ENCODE measurements around the gene IGFLR1.
"Not testable (repeated sequence)": the region's sequence is repeated elsewhere in the genome, so short reads cannot be mapped to it uniquely, and the experiment has no call there.

IGFLR1 gene

DNA sequence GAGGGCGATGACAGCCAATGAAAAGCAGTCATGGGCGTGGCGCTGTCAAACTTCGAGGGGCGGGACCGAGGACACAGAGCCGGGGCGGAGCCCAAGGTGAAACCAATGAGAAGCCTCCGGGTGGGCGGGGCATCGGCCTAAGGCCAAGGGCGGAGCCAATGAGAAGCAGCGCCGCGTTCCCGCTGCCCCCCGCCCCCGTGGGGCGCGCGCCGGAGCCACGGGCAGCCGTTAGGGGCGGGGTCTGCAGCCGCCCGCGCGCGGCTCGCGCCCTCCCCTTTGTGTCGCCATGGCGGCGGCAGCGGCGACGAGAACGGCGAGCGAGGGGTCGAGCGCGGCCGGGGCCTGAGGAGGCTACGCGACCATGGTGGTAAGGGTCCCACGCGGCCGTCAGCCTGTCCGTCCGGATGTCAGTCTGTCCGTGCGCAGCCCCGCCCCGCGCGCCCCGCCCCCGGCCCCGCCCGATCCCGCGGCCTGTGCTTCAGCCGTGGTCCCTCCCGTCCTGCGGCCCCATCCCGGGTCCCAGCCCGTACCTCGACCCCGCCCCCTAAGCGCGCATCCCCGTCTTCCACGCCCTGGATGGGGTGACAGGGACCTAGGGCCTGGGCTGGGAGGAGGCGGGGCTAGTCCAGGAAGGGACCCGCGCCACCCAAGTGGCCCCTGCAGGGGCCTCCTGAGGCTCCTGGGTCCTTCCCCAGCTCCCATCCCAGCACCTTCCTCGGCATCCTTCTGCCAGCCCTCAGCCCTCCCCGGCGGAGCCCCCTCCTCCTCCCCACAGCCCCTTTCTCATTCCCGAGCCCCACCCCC, 33.2 kb upstream of the IGFLR1 start, which contains the start of gene ARHGAP33:
ARHGAP33 (plus strand) TSS at position 267 of the 804 bp plus-strand sequence; CDS start at position 362, 95 bp downstream.
- H3K27ac ChIP-seq: peak within 1 kb of the TSS; percentile 66; the same call in 1 of the 2 replicates
- TF ChIP-seq, protein P1, sequence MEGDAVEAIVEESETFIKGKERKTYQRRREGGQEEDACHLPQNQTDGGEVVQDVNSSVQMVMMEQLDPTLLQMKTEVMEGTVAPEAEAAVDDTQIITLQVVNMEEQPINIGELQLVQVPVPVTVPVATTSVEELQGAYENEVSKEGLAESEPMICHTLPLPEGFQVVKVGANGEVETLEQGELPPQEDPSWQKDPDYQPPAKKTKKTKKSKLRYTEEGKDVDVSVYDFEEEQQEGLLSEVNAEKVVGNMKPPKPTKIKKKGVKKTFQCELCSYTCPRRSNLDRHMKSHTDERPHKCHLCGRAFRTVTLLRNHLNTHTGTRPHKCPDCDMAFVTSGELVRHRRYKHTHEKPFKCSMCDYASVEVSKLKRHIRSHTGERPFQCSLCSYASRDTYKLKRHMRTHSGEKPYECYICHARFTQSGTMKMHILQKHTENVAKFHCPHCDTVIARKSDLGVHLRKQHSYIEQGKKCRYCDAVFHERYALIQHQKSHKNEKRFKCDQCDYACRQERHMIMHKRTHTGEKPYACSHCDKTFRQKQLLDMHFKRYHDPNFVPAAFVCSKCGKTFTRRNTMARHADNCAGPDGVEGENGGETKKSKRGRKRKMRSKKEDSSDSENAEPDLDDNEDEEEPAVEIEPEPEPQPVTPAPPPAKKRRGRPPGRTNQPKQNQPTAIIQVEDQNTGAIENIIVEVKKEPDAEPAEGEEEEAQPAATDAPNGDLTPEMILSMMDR (conservative IDR thresholded peaks at IDR 0.05): no peak

DNA sequence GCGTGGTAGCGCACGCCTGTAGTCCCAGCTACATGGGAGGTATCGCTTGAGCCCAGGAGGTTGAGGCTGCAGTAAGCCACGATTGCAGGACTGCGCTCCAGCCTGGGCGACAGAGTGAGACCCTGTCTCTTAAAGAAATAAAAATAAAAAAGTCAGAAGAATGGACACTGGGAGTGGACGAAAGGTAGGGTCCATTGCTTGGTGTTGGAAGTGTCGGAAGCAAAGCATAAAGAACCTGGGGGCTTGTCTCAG, 32.7 kb upstream of the IGFLR1 start:
- peak overlapping the region; percentile 66; the same call in 1 of the 2 replicates for H3K27ac ChIP-seq
- TF ChIP-seq, protein P1 (conservative IDR thresholded peaks at IDR 0.05): no peak

DNA sequence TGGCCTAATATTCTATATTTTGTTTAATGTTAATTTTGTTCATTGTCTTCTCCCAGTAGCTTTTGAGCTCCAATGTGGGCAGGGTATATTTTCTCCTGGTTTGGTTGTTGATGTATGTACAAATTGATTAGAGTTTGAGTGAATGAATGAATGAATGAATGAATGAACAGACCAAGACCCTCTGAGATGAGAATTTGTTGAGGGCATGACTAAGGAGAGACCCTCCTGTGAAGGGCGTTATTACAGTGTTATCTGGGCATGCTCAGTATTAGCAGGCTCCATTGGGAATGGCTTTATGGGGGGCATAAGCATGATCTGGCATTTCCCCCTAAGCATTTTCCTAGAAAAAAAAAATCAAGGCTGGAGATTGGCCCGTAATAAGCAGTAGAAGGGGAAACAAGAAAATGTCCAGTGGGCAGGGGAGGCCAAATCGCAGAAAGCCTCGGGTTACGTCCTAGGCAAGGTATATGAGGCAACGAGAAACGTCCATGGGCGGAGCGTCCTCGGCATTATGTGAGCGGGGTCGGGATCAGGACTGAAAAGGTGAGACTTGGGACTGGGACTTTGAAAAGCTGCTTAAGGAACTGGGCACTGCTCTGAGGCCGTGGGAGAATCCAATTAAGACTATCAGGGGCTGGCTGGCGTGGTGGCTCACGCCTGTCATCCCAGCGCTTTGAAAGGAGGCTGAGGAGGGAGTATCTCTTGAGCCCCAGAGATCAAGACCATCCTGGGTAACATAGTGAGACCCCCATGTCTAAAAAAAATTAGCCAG, 32.2 kb upstream of the IGFLR1 start:
- TF ChIP-seq, protein P1 (conservative IDR thresholded peaks at IDR 0.05): no peak
- no peak overlapping the region; the same call in 1 of the 2 replicates for H3K27ac ChIP-seq

DNA sequence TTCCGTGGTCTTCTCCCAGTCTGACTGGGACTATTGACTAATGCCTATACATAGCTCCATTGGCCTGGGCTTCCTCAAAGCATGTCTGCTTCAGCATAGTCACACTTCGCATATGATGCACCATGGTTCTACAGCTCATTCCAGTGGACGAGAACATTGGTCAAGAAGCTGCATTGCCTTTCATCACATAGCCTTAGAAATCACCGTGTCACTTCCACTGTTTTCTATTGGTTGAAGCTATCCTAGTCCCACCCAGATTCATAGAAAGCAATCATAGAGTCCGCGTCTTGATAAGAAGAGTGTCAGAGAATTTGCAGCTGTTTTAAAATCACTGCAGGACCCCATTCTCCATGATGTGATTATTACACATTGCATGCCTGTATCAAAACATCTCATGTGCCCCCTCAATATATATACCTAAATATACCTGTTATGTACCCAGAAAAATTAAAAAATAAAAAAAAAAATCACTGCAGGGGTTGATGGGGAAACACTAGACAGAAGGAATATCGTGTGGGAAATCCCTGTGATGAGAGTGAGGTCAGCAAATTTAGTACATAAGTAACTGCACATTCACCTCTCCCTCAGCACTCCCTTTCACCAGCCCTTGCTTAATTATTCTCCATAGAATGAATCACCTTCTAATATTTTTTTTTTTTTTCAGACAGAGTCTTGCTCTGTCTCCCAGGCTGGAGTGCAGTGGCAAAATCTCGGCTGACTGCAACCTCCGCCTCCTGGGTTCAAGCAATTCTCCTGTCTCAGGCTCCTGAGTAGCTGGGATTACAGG, 31.0 kb upstream of the IGFLR1 start:
- no peak overlapping the region for H3K27ac ChIP-seq
- TF ChIP-seq, protein P1 (conservative IDR thresholded peaks at IDR 0.05): no peak

GRCh38 chr19:35772362-35772761, 30.1 kb upstream of the IGFLR1 start:
- not testable (repeated sequence) for H3K27ac ChIP-seq

DNA sequence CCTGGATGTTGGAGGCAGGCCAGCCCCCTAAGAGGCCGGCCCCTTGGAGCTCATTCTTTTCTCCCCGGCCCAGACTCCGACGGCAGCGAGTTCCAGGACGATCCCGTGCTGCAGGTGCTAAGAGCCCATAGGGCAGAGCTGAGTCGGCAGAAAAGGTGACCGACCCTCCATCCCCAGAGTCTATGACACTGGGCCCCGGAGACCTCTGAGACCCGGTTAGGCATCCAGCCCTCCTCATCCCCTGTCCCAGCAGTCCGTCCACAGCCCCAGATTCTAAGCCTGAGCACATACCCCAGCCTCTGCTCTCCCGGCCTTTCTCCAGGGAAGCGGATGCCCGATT, 25.8 kb upstream of the IGFLR1 start:
- TF ChIP-seq, protein P1 (conservative IDR thresholded peaks at IDR 0.05): no peak
- no peak overlapping the region for H3K27ac ChIP-seq

DNA sequence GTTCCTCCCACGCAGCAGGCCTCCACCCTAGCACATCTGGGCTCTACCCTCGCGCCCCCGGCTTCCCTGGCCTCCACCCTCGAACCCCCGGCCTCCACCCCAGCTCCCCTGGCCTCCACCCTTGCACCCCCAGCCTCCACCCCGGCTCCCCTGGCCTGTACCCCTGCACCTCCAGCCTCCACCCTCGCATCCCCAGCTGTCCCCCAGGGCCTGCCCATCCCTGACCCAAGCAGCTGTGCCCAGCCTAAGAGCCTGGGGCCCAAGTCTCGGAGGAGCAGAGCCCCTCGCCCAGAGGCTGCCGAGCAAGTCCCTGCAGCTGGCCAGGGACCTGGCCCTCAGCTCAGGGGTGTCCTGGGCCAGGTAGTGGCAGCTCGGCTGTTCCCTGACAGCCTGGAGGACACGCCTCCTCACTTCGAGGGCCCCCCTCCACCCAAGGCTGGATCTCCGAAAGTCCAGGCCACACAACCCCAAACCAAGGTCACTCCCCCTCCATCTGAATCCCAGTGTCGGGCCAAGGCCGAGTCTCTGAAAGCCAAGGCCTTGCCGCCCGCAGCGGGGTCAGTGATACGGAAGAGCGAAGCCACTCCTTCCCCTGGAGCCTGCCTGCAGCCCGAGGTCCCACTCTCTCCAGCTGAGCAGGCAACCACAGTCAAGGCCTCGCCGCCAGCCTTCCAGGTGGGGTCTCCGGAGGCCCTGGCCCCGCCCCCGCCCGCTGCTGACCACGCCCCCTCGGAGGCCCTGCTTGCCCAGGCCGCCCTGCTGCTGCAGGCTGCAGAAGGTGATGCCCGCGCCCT, 25.2 kb upstream of the IGFLR1 start:
- TF ChIP-seq, protein P1 (conservative IDR thresholded peaks at IDR 0.05): no peak
- no peak overlapping the region for H3K27ac ChIP-seq
